NB4 (cell line): ENCODE data around the gene PCSK2.

Experiments used
- CTCF ChIP-seq: IDR thresholded peaks from one replicate; pipeline ENCODE4 v1.5.1; 2012; ENCODE audit warnings: low read depth, low read length
- MAX ChIP-seq: IDR thresholded peaks from 2 replicates; pipeline ENCODE4 v1.6.1; 2011; ENCODE audit warnings: low read depth, low read length
- MYC ChIP-seq: IDR thresholded peaks from 2 replicates; pipeline ENCODE4 v1.6.1; 2011; ENCODE audit warnings: low read depth, low read length
- POLR2A ChIP-seq: IDR thresholded peaks from 2 replicates; pipeline ENCODE4 v1.6.1; 2011; ENCODE audit warnings: mild to moderate bottlenecking; ENCODE audit not compliant: insufficient read length; ENCODE audit errors: extremely low read depth

GRCh38 chr20:17491041-17491440 is 264.2 kb downstream of the PCSK2 start:
- no peak for TF ChIP-seq CTCF
- TF ChIP-seq POLR2A = no peak
- no peak for TF ChIP-seq MAX
- TF ChIP-seq MYC = no peak
